GM12874 (cell line): ENCODE measurements around the gene HINFP.

ENCODE experiments used
- TF ChIP-seq, protein P1 (sequence below): IDR thresholded peaks from 2 replicates; pipeline ENCODE4 v1.5.1; 2011; ENCODE audit warnings: low read depth, mild to moderate bottlenecking, control low read depth, low read length, moderate library complexity; ENCODE audit not compliant: insufficient read depth

HINFP gene

DNA sequence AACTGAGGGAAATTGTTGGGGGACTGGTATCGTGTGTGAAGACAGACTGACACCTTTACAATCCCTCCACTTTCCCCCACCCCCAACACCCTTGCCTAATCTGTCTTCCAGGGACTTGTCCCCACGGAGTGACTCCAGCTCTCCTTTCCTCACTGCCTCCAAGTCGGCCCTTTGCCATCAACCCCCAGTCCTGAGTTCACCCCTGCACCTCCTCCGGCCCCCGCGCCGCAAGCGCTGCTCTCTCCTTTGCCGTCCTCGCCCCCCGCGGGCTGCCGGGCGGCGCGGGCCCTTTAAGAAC lies 27.3 kb downstream of the HINFP start:
- TF ChIP-seq, protein P1, sequence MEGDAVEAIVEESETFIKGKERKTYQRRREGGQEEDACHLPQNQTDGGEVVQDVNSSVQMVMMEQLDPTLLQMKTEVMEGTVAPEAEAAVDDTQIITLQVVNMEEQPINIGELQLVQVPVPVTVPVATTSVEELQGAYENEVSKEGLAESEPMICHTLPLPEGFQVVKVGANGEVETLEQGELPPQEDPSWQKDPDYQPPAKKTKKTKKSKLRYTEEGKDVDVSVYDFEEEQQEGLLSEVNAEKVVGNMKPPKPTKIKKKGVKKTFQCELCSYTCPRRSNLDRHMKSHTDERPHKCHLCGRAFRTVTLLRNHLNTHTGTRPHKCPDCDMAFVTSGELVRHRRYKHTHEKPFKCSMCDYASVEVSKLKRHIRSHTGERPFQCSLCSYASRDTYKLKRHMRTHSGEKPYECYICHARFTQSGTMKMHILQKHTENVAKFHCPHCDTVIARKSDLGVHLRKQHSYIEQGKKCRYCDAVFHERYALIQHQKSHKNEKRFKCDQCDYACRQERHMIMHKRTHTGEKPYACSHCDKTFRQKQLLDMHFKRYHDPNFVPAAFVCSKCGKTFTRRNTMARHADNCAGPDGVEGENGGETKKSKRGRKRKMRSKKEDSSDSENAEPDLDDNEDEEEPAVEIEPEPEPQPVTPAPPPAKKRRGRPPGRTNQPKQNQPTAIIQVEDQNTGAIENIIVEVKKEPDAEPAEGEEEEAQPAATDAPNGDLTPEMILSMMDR, result no peak

DNA sequence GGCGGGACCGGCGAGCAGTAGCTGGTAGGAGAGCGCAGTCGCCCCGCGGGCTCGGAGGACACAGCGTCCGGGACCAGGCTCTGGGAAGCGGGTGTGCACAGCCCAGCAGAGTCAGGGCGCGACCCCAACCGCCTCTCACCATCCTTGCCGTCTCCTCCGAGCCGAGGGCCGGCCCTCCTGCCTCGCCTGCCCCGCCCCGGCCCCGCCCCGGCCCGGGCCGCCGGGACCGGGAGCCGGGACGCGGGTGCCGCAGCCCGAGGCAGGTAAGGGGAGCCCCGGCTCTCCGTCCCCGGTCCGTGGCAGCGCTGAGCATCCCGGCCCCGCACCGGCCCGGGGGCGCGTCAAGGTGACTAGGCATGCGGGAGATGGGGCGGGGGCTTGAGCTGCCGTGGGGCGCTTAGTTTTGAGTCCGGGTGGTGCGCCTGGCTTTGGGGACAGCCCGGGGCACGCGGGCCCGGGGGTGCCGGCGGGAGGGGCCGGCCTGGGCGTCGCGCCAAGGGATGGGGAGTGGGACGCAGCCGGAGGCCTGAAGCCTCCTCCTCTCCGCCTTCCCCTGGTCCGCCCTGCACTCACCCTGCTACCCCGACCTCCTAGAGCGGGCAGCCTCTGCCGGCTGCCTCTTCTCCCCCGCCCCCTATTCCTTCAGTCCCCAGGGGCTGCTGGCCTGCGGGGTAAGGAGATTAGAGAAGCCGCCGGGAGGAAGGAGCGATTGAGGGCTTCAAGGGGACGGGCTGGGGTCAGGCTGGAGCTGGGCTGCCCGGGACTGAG lies 27.8 kb downstream of the HINFP start, which contains the start of gene ABCG4:
ABCG4 (plus strand) TSS at position 35 of the 768 bp plus-strand sequence. CDS start 914 bp downstream, outside the sequence.
- TF ChIP-seq, protein P1, result no peak

- TF ChIP-seq, protein P1, result no peak
Measured at GRCh38 chr11:119149786-119150275, 28.5 kb downstream of the HINFP start.

DNA sequence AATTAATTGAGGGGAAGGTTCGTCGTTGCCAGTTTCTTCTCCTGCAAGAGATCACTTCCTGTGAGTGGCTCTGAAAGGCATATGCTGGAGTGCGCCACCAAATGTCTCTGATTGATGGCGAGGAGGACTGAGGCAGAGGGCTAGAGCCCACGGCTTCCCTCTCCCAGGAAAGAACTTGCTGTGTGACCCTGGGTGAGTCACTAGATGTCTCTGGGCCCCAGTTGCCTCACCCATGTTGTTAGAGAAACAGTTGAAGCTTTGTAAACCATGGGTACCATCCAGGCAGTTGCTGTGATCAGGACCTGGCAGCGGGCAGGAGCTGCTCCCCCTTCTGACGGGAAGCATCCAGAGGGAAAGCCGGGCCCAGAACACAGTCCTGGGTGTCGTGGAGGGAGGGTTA lies 30.7 kb downstream of the HINFP start:
- TF ChIP-seq, protein P1, result no peak

- TF ChIP-seq, protein P1, result no peak
Measured at GRCh38 chr11:119152604-119153003, 31.2 kb downstream of the HINFP start.

DNA sequence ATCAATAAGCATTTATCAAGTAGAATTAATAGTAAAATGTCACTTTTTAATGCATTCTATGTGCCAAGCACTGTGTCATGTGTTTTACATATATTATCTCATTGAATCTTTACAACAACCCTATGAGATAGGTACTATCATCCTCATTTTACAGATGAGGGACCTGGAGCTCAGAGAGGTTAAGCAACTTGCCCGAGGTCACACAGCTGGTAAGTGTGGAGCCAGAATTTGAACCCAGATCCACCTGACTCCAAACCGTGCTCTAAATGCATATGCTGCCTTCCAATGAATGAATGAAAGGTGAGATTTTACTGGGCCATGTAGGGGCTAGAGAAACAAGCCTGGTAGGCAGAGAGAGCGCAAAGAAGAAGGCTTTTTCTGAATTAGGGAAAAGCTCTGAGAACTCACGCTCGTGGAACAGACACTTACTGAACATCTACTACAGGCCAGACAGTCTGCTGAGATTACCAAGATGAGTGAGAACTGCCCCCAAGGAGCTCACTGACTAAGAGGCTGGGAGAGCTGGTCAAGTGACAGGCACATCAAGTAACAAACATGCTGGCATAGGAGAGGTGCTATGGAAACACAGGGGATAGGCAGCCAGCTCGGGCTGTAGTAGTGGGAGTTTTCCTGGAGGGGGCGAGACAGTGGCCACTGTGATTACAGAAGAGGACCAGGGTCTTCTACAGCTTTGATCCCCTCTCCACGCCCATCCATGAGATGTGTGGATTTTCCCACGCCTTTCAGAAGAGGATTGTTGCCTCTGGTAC lies 31.9 kb downstream of the HINFP start:
- TF ChIP-seq, protein P1, result no peak

GRCh38 chr11:119154178-119154577 lies 32.8 kb downstream of the HINFP start:
- TF ChIP-seq, protein P1, result no peak
